Measurements from ENCODE around the gene MRPL46.
"Not testable (repeated sequence)": the region's sequence is repeated elsewhere in the genome, so short reads cannot be mapped to it uniquely, and the experiment has no call there.

Gene MRPL46

DNA sequence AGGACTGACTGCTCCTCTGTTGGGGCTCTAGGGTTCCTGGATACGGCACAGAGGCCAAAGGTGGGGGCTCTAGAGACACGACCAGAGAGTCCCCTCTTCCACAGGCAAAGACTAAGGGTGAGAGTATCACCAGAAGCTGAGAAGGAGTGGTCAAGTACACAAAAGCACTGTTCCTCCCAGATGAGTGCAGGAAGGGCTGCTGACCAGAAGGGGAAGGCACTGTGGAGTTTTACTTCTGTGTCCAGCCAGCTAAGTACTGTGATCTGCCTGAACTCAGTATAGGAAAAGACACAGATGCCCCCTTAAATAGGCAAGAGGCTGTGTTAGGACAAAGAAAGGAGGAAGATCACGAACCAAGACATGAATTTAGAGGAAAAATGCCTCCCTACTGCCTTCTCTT lies 12.0 kb upstream of the MRPL46 start:
- TF ChIP-seq, protein P1, sequence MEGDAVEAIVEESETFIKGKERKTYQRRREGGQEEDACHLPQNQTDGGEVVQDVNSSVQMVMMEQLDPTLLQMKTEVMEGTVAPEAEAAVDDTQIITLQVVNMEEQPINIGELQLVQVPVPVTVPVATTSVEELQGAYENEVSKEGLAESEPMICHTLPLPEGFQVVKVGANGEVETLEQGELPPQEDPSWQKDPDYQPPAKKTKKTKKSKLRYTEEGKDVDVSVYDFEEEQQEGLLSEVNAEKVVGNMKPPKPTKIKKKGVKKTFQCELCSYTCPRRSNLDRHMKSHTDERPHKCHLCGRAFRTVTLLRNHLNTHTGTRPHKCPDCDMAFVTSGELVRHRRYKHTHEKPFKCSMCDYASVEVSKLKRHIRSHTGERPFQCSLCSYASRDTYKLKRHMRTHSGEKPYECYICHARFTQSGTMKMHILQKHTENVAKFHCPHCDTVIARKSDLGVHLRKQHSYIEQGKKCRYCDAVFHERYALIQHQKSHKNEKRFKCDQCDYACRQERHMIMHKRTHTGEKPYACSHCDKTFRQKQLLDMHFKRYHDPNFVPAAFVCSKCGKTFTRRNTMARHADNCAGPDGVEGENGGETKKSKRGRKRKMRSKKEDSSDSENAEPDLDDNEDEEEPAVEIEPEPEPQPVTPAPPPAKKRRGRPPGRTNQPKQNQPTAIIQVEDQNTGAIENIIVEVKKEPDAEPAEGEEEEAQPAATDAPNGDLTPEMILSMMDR (IDR thresholded peaks at IDR 0.05; ENCODE audit: low read depth, low read length, missing control alignments), result peak; percentile 19
- H3K4me3 ChIP-seq (ENCODE audit: low read depth, low read length), result no peak overlapping the region
- H3K27ac ChIP-seq, result no peak overlapping the region
- no peak for DNase-seq
- H3K36me3 ChIP-seq (replicated peaks), result peaks cover 16% of the 10 kb centered on the region
- no peaks in the 10 kb centered on the region for H3K27me3 ChIP-seq (replicated peaks)
- in situ Hi-C loops (cut with HindIII; ENCODE audit: low pct_ligation_motif_present, low sequenced_read_pairs), result no loop called here

DNA sequence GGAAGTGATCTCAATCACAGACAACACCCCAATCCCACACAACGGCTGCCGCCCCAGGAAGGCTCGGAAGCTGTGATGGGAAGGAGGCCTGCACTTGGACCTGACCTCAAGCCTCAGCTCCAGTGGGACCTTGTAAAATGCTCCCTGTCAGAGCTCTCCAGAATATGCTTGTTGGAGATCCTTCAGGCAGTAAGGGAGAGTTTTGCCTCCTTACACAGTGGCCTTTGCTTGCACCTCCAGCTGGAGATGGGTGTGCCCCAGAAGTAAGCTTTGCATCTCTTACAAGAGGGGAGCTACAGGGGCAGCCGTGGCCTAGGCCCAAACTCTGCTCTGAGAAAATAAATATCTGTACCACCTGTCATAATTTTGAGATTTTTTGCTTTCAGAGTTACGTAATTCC lies 10.7 kb upstream of the MRPL46 start:
- H3K27ac ChIP-seq, result no peak overlapping the region
- no peak for DNase-seq
- H3K4me3 ChIP-seq (ENCODE audit: low read depth, low read length), result no peak overlapping the region
- H3K27me3 ChIP-seq (replicated peaks), result no peaks in the 10 kb centered on the region
- H3K36me3 ChIP-seq (replicated peaks), result peaks cover 23% of the 10 kb centered on the region
- TF ChIP-seq, protein P1 (IDR thresholded peaks at IDR 0.05; ENCODE audit: low read depth, low read length, missing control alignments), result no peak
- in situ Hi-C loops (cut with HindIII; ENCODE audit: low pct_ligation_motif_present, low sequenced_read_pairs), result no loop called here

DNA sequence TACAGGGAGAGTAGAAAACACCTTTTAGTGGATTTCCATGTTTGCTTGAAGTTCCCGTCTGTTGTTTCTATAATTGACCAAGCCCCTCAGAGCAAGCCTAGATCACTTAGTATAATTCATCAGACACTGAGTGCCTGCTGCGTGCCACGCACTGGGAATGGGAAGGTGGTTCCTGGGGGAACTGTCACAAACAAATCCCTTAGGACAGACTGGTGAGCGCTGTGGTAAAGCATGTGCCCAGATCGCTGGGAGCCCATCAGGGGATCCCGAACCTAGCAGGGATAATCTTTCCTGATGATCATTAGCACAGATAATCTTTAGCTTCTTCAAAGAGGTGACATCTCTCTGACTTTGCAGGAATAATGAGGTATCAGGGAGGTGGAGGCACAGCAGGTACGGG lies 9.9 kb upstream of the MRPL46 start:
- TF ChIP-seq, protein P1 (IDR thresholded peaks at IDR 0.05; ENCODE audit: low read depth, low read length, missing control alignments), result no peak
- Histone ChIP-seq H3K36me3 (replicated peaks) (peaks cover 26% of the 10 kb centered on the region), H3K27me3 (replicated peaks) (no peaks in the 10 kb centered on the region), H3K4me3 (ENCODE audit: low read depth, low read length) (no peak overlapping the region), H3K27ac (no peak overlapping the region)
- no peak for DNase-seq
- in situ Hi-C loops (cut with HindIII; ENCODE audit: low pct_ligation_motif_present, low sequenced_read_pairs), result no loop called here

DNA sequence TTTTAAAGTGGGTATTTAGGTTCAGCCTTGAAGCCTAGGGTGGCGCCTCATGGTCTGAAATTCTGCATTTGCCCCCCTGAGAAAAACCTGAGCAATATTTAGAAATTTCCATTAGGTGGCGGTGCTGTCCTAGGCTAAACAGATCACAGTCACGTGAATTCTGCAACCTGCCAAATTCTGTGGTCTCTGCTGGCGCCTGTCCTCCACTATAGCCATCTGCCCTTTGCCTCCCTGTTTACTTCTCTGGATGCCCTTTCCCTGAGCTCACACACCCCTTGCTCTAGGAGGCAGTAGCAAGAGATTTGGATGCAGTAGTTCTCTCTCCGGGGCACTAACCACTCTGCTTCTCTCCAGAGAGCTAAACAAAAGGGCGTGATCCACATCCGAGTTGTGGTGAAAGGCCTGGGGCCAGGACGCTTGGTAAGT lies 9.5 kb upstream of the MRPL46 start:
- Histone ChIP-seq H3K36me3 (replicated peaks) (peaks cover 26% of the 10 kb centered on the region), H3K4me3 (ENCODE audit: low read depth, low read length) (no peak overlapping the region), H3K27ac (no peak overlapping the region), H3K27me3 (replicated peaks) (no peaks in the 10 kb centered on the region)
- TF ChIP-seq, protein P1 (IDR thresholded peaks at IDR 0.05; ENCODE audit: low read depth, low read length, missing control alignments), result peak; percentile 64
- in situ Hi-C loops (cut with HindIII; ENCODE audit: low pct_ligation_motif_present, low sequenced_read_pairs), result no loop called here
- DNase-seq, result peak; percentile 20

DNA sequence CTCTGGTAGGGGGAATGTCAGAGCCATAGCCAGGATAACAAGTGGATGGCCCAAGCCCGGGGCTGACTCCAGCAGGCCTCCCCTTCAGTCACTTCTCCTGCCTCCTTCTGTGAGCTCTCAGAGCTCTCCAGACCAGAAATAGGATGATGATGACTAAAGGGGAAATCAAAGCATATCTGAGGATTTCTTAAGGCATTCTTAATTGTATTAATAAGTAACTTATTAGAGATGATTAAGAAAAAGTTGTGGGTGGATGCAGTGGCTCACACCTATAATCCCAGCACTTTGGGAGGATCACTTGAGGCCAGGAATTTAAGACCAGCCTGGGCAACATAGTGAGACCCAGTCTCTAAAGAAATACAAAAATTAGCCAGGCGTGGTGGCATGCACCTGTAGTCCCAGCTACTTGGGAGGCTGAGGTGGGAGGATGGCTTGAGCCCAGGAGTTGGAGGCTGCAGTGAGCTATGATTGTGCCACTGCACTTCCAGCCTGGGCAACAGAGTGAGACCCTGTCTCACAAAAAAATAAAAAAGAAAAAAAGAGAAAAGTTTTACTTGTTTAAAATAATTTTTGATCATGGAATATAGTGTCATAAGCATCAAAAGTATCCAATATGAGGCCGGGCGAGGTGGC lies 6.6 kb upstream of the MRPL46 start:
- H3K27ac ChIP-seq; H3K4me3 ChIP-seq (ENCODE audit: low read depth, low read length); in situ Hi-C loops (cut with HindIII; ENCODE audit: low pct_ligation_motif_present, low sequenced_read_pairs); H3K27me3 ChIP-seq (replicated peaks); DNase-seq: not testable (repeated sequence)
- peaks cover 26% of the 10 kb centered on the region for H3K36me3 ChIP-seq (replicated peaks)

DNA sequence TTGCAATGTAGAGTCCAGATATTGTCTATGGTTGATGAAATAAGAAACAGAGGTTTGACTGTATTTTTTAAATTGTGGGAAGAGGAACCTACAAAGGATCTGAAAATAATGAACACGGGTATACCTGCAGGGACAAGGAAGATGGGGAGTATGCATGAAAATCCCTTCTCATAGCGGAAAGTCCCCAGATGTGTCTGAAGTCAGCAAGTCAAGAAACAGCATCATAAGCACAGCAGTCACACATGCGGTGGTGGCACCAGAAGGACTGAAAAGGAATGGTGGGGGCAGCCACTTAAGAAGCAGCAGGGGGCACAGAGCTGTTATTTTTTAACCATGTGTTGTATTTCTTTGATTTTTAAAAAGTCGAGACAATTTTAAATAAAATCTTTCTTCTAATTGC lies 5.0 kb upstream of the MRPL46 start:
- DNase-seq, result no peak
- H3K27ac ChIP-seq, result no peak overlapping the region
- in situ Hi-C loops (cut with HindIII; ENCODE audit: low pct_ligation_motif_present, low sequenced_read_pairs), result no loop called here

More for the DNA sequence above, 5.0 kb upstream of the MRPL46 start:
- no peak overlapping the region for H3K4me3 ChIP-seq (ENCODE audit: low read depth, low read length)
- TF ChIP-seq, protein P1 (IDR thresholded peaks at IDR 0.05; ENCODE audit: low read depth, low read length, missing control alignments), result no peak
- H3K36me3 ChIP-seq (replicated peaks), result peaks cover 22% of the 10 kb centered on the region
- no peaks in the 10 kb centered on the region for H3K27me3 ChIP-seq (replicated peaks)
